ENCODE data around the gene EIF3L. TPM values are rescaled to one million over a fixed set of nuclear protein-coding genes. Genes with fewer than 3 reads are reported as not detected.

Gene EIF3L
- total and polyA plus RNA-seq, 2 of the 8 experiments (the other 6 are each of a cell fraction or from before 2014, with no cell fraction given), result 639 to 886 TPM

GRCh38 chr22:37824674-37825641 lies 24.3 kb upstream of the EIF3L start:
- Histone ChIP-seq H3K4me3 (ENCODE audit: extremely low read depth in 1 of 4, insufficient read depth in 2 of 4, low read depth in 3 of 4, low read length in 4 of 4) (peak overlapping the region; percentile 24 to 57 (median 44)), H2BK120ac (replicated peaks; ENCODE audit: low read depth, low read length) (no peak overlapping the region), H3K9ac (replicated peaks in 1 of 4; ENCODE audit: extremely low read depth in 1 of 4, low read depth in 3 of 4, low read length in 3 of 4) (peak overlapping the region in 3 of 4 experiments; percentile 34 to 63 (median 56); a peak in 5 of 7 replicates), H3K56ac (replicated peaks; ENCODE audit: insufficient read length, low read depth, low read length) (no peak overlapping the region), H3K79me1 (ENCODE audit: low read depth, low read length) (no peaks in the 10 kb centered on the region), H3K27ac (ENCODE audit: low read depth, low read length) (no peak overlapping the region), H3K27me3 (replicated peaks in 1 of 4; ENCODE audit: control insufficient read depth in 3 of 4, extremely low read depth in 1 of 4, insufficient read depth in 3 of 4, low read length in 3 of 4) (peaks cover 8 to 30% (median 25%) of the 10 kb centered on the region in 4 experiments), H4K20me1 (replicated peaks in 1 of 2; ENCODE audit: control insufficient read depth in 1 of 2, insufficient read depth in 2 of 2, low read length in 2 of 2) (peaks cover 0 to 2% of the 10 kb centered on the region in 2 experiments), H4K91ac (replicated peaks; ENCODE audit: insufficient read length, low read length) (peak overlapping the region; percentile 96), H4K5ac (ENCODE audit: insufficient read length, low read depth, low read length) (no peak overlapping the region), H2BK5ac (ENCODE audit: low read depth, low read length) (no peak overlapping the region), H3K4me2 (ENCODE audit: insufficient read depth in 1 of 2, low read depth in 2 of 2, low read length in 2 of 2) (peak overlapping the region; percentile 51 to 75), H3K36me3 (ENCODE audit: control insufficient read depth in 2 of 4, insufficient read depth in 4 of 4, low read length in 3 of 4) (no peaks in the 10 kb centered on the region), H2BK20ac (ENCODE audit: low read length) (no peak overlapping the region), H3K18ac (ENCODE audit: extremely low read depth, low read length) (peak overlapping the region; percentile 91), H3K4me1 (replicated peaks in 1 of 4; ENCODE audit: control insufficient read depth in 3 of 4, insufficient read depth in 4 of 4, low read length in 3 of 4) (peaks cover 5 to 25% (median 15%) of the 10 kb centered on the region in 4 experiments), H2AK5ac (ENCODE audit: low read depth, low read length) (no peak overlapping the region), H2BK12ac (ENCODE audit: low read depth, low read length) (peak overlapping the region; percentile 53; the same call in 1 of the 2 replicates), H2AFZ (ENCODE audit: low read length) (peak overlapping the region; percentile 85; the same call in 1 of the 2 replicates), H3K4ac (replicated peaks; ENCODE audit: insufficient read length, low read depth, low read length) (no peak overlapping the region), H2BK15ac (ENCODE audit: low read length) (peak overlapping the region; percentile 88; the same call in 1 of the 2 replicates), H3K23ac (ENCODE audit: insufficient read length) (no peak overlapping the region), H3K23me2 (ENCODE audit: low read depth, low read length) (peaks cover 8% of the 10 kb centered on the region), H4K8ac (ENCODE audit: extremely low read depth, insufficient read depth, low read length) (peak overlapping the region; percentile 75), H3K14ac (ENCODE audit: insufficient read length) (no peak overlapping the region), H3K9me3 (ENCODE audit: insufficient read depth in 2 of 2, low read depth in 1 of 2, low read length in 1 of 2) (no peaks in the 10 kb centered on the region), H3K79me2 (ENCODE audit: control insufficient read depth in 1 of 2, insufficient read depth in 2 of 2, low read length in 2 of 2) (no peaks in the 10 kb centered on the region)
- DNase-seq (ENCODE audit: low read depth in 1 of 2, low spot score in 2 of 2) (peak in 1 of 2 experiments; percentile 72), FAIRE-seq (no peak)
- CTCF ChIA-PET (ENCODE audit: partially characterized antibody), result interaction anchor here (0.6 to 3.4 kb wide), 17 partner anchors 7 to 174 kb away, joined by 3 to 17 read pairs (median 3); partner anchors contain the start of genes C22orf23 and POLR2F
- POLR2A ChIA-PET (ENCODE audit: partially characterized antibody), result interaction anchor here (0.7 to 5.4 kb wide), 11 partner anchors 9 to 129 kb away, joined by 3 to 65 read pairs (median 4); partner anchors contain the start of genes ANKRD54, C22orf23, GCAT and POLR2F
- 8% methylated on average over 67 of the region's 135 CpGs; no CpG with 5 or more reads in 1 of the 2 experiments for WGBS, 2 experiments (ENCODE audit: extremely low coverage in 1 of 2, insufficient coverage in 1 of 2, insufficient read length in 1 of 2, insufficient replicate concordance in 2 of 2, low coverage in 1 of 2, low lambda C conversion rate in 2 of 2, missing lambda C conversion rate in 1 of 2)
- TF ChIP-seq POU5F1 (IDR thresholded peaks at IDR 0.05; ENCODE audit: low read depth, low read length) (no peak), TCF12 (IDR thresholded peaks at IDR 0.05; ENCODE audit: low read depth, low read length) (0 out of 2 replicates have a peak, but pooled peaks have one; percentile 44), ZNF274 (IDR thresholded peaks at IDR 0.05; ENCODE audit: borderline replicate concordance, extremely low read depth, low read length) (no peak), SP2 (IDR thresholded peaks at IDR 0.05; ENCODE audit: low read length) (no peak), RAD21 (IDR thresholded peaks at IDR 0.05 in 1 of 2, conservative IDR thresholded peaks at IDR 0.05 in 1 of 2; ENCODE audit: low read depth in 2 of 2, low read length in 2 of 2) (peak in 1 of 2 experiments; percentile 26; a peak in 1 of 4 replicates), ATF2 (IDR thresholded peaks at IDR 0.05; ENCODE audit: low read length) (no peak), YY1 (IDR thresholded peaks at IDR 0.05; ENCODE audit: low read depth, low read length) (no peak), MAX (IDR thresholded peaks at IDR 0.05) (peak; percentile 72)
